GM18505 (cell line): ENCODE data around the gene CKMT1B.
A peak's percentile ranks its signal among the peaks of the same experiment; 100 is the strongest.
"Not testable (repeated sequence)": the region's sequence is repeated elsewhere in the genome, so short reads cannot be mapped to it uniquely, and the experiment has no call there.

Experiments
- ATAC-seq: cut with Tn5 transposase; IDR thresholded peaks from one replicate; pipeline ENCODE4 v1.9.1; 2021; ENCODE audit not compliant: unreplicated experiment
- POLR2A ChIP-seq: IDR thresholded peaks from 4 replicates; pipeline ENCODE4 v1.6.1; 2011; ENCODE audit warnings: borderline replicate concordance; ENCODE audit not compliant: insufficient read depth, insufficient read length; ENCODE audit errors: extremely low read depth

The CKMT1B gene

GRCh38 chr15:43593328-43594190 lies at the start of gene CKMT1B:
Gene CKMT1B (plus strand): TSS chr15:43594027. CDS start chr15:43594219, 192 bp downstream.
- not testable (repeated sequence) for ATAC-seq

DNA sequence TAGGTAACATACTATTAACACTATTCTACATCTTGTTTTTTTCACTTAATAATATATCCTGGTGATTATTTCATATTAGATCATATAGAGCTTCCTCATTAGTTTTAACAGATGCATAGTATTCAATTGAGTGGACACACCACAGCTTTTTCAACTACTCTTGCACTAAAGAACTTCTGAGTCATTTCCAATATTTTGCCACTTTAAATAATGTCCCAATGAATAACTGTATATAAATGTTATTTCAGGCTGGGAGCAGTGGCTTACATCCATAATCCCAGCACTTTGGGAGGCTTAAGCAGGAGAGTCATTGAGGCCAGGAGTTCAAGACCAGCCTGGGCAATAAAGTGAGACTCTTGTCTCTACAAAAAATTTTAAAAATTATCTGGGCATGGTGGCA lies 49.6 kb upstream of the CKMT1B start:
- no peak for ATAC-seq
- no peak for TF ChIP-seq POLR2A

DNA sequence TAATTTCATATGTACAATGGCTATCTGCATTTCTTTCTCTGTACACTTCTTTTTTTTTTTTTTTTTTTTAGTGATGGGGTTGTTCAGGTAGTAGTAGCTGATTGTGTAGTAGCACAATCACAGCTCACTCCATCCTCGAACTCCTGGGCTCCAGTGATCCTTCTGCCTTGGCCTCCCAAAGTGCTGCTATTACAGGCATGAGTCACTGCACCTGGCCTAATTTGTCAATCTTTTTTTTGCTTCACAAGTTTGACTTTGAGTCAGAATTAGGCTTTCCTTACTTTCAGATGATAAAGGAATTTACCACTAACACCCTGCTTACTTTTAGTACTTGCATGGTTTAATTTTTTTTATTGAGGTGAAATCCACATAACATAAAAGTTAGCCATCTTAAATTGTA lies 48.4 kb upstream of the CKMT1B start:
- no peak for TF ChIP-seq POLR2A
- no peak for ATAC-seq

DNA sequence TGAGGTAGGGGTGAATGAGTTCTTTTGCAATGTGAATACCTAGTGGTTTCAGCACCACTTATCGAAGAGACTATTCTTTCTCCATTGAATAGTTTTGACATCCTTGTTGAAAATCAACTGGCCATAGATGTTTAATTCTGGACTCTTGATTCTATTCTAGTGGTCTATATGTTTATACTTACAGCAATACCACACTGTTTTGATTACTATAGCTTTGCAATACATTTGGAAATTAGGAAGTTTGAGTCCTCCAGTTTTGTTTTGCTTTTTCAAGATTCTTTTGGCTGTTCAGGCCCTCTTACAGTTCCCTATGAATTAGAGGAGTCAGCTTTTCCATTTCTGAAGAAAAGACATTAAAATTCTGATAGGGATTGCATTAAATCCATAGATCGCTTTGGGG lies 46.3 kb upstream of the CKMT1B start:
- no peak for ATAC-seq
- no peak for TF ChIP-seq POLR2A

GRCh38 chr15:43550527-43551363 lies 43.1 kb upstream of the CKMT1B start:
- TF ChIP-seq POLR2A: no peak
- no peak for ATAC-seq

DNA sequence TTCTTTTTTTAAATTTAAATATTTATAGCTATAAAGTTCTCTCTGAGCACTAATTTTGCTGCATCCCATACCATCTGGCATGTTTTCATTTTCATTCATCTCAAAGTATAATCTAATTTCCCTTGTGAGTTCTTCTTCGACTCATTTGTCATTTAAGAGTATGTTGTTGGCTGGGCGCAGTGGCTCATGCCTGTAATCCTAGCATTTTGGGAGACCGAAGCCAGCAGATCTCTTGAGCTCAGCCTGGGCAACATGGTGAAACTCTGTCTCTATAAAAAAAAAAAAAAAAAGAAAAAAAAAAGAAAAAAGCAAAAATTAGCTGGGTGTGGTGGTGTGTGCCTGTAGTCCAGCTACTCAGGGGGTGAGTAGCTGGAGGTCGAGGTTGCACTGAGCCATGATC lies 41.6 kb upstream of the CKMT1B start:
- no peak for TF ChIP-seq POLR2A
- no peak for ATAC-seq

DNA sequence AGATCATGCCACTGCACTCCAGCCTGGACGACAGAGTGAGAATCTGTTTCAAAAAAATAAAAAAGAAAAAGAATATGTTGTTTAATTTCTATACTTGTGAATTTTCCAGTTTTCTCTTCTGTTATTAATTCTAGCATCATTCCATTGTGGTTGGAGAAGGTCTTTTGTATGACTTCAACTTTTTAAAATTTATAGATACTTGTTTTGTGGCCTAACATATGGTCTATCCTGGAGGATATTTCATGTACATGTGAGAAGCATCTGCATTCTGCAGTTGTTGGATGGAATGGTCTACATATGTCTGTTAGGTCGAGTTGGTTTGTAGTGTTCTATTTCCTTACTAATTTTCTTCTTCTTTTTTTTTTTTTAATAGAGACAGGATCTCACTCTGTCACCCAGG lies 40.8 kb upstream of the CKMT1B start:
- no peak for TF ChIP-seq POLR2A
- no peak for ATAC-seq

DNA sequence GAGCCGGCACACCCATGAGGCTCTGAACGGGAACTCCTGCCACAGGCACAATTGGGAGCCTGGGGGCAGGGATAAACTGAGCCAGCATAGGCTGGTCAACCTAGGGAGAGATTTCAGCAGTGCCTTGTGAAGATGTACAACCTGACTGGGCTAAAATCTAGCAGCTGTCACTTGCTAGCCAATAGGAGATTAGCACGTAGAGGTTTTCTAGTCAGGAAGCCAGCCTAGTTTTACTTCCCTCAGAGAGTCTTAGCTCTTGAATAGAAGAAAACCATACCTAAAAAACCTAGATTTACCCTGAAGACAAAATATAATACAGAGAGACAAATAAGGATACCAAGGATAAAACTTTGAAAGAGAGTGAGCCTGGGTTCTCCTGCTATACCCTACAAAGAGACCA lies 31.1 kb upstream of the CKMT1B start:
- ATAC-seq: not testable (repeated sequence)

DNA sequence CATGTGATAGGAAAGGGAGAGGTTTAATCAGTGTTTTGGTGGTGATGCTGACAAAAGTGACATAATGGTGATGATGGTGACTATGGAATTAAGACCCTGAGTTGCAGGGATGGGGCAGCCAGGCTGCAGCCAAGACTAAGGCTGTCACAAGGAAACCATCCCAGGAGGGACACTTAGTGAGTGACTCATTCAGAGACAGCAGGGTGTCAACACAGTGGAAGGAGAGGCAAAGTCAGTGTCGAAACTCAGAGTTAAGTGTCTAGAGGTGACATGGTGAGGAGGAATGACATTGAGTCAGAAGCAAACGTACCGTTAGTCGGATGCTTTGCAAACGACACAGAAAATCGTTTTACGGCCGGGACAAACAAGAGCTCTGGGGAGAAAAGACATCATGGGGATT lies 30.0 kb upstream of the CKMT1B start:
- not testable (repeated sequence) for ATAC-seq

DNA sequence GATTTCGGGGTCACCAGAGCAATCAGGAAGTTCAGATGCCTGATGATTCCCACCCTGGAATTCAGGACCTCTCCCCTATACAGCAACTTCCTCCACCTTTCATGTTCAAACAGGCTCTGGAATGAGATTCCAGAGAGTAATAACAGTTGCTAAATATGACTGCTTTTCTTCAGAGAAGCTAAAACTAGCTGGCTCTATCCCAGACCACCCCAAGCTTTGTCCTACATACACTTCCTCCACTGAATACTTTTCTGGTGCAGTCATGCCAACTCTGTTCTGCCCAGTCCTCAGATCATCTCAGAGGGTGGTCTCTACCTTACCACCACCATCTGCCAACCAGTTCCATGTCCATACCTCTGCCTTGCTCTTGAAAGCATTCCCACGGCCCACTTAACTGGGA lies 27.2 kb upstream of the CKMT1B start:
- ATAC-seq: not testable (repeated sequence)

DNA sequence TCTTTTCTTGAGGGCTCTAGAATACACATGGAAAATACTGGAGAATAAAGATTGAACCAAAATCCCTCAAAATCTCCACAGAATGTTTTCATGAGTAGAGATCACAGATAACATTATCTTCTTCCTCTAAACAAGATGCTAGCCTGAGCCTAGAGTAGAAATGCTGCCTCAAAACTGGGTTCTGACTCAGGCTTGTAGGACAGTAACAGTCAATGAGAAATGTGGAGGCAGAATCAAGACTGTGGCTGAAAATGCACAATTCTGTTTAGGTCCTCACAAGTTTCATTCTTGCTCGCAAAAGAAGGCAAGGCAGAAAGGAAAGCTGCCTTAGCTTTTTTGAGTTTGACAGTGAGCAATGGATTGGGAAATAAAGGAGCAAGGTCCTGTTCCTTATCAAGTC lies 19.2 kb upstream of the CKMT1B start:
- ATAC-seq: not testable (repeated sequence)

DNA sequence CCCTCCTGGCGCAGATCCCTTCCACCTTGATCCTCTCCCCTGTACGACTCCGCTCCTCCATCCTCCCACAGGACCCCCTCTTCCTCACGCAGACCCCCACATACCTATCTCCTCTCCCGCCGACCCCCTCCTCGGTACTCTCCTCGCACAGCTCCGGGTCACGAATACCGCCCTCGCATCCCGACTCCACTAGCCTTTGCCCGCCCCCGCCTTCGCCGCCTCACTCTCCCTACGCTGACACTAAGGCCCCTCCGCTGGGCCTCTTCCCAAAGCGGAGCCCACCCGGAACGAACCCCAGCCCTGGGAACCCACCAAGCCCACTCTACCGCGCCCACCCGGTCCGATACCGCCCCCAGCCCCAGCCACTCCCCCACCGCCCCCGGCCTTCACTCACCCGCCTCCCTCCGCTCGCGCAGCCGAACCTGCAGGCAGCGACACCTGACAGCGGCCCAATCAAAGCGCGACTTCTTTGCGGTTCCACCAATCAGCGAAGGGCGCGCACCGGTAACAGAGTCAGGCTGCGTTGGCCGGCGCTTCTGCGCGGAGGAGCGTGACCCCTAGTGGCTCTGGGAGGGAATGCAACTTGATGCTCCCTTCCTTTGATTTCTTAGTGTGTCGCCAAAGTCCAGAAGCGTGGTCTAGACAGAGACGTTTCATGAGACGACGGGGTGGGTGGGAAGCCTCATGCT lies 3.9 kb upstream of the CKMT1B start, which contains the start of gene PPIP5K1:
Gene PPIP5K1 (minus strand): TSS at position 431 of the 689 bp plus-strand sequence. CDS start 5,704 bp downstream, outside the sequence.
- peak; percentile 96 for ATAC-seq

DNA sequence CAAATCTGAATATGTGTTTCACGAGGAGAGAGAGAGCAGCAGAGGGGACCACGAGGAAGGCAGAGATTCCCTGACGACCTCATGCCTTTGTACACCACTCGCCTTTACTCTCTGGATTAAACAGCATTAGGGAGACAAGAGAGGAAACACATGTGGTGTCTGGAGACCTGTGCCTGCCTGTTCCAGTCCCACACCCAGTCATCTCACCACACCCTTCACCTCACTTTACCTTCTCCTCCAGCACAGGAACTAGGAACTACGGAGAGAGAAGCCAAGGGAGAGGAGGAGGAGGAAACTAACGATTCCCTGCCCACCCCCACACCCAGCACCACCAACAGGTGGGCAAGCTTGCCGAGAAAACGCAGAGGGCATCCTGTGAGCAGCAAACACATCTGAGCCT lies 986 bp upstream of the CKMT1B start:
- ATAC-seq: not testable (repeated sequence)

DNA sequence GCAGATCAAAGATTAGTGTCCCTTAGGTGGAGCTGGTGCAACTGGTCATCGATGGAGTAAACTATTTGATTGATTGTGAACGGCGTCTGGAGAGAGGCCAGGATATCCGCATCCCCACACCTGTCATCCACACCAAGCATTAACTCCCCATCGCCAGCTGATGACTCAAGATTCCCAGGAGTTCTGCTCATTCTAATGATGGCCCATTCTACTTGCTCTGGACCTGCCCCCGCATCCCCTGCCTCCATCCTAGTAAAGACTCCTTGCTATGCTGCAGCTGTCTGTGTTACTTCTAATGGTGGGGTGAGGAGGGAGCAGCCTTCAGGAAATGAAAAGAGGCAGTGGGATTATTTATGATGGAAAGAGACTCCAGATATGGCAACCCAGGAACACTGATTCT lies 5.3 kb downstream of the CKMT1B start:
- ATAC-seq: not testable (repeated sequence)

DNA sequence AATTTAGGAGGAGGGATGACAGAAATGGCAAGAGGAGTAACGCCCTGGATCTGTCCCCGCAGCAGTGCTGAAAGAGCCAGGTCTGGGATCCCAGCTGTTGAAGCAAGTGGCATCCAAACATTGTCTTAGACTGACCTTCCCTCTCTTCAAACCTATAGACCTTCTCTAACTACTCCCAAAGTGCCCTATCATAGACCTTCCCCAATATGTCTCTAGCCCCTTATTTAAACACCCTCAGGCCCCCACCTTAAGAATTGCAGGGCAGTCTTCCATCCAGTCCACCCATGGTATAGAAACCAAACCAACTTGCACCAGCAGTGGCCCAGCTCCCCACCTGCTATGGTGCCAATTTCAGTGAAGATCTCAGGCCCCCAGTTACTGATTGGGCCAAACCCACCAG lies 6.4 kb downstream of the CKMT1B start:
- not testable (repeated sequence) for ATAC-seq

DNA sequence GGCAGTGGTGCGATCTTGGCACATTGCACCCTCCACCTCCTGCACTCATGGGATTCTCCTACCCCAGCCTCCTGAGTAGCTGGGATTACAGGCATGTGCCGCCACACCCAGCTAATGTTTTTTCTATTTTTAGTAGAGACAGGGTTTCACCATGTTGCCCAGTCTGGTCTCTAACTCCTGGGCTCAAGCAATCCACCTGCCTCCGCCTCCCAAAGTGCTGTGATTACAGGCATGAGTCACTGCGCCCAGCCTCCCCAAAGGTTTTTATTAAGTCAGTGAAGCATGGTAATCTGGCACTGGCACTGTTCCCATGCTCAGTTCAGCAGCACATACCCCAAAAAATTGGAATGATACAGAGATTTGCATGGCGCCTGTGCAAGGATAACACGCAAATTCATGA lies 8.4 kb downstream of the CKMT1B start:
- not testable (repeated sequence) for ATAC-seq

- not testable (repeated sequence) for ATAC-seq
These were observed 23.9 kb downstream of the CKMT1B start for GRCh38 chr15:43617750-43618149.

DNA sequence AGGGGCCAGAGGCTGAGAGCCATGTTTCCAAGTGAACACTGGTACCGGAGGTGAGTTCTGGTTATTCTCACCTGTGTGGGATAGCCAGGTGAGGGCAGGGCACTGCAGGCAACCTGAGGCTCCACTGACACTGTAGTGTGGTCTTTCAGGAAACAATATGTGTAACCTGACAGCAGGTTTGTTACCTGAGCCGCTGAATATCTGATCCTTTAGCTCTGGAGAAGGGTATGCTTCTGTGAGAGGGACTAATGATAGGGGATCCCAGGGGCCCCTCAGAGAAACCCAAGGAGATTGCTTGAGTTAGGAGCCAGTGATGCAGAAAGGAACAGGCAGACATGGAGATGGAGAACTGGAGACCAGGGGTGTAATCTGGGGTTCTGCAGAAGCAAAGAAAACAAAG lies 24.9 kb downstream of the CKMT1B start, which contains the start of gene STRC:
Gene STRC (minus strand): TSS at position 101 of the 400 bp plus-strand sequence. CDS start 78 bp downstream, at position 23.
- ATAC-seq: not testable (repeated sequence)

- ATAC-seq: not testable (repeated sequence)
These were observed 28.4 kb downstream of the CKMT1B start for GRCh38 chr15:43622068-43622799.
